Mesendoderm (in vitro differentiated cells): ENCODE measurements around the gene WNT9B.

Source experiments
- DNase-seq: peaks from one replicate; pipeline ENCODE4 v3.0.0; 2013
- H2AK5ac ChIP-seq: 2 replicates; pipeline ENCODE4 v1.6.1; 2013; ENCODE audit warnings: low read length, inconsistent platforms
- H2BK120ac ChIP-seq: 2 replicates; pipeline ENCODE4 v1.6.1; 2013; ENCODE audit warnings: low read depth, mild to moderate bottlenecking, low read length, moderate library complexity, mixed read lengths
- H2BK15ac ChIP-seq: replicated peaks from 2 replicates; pipeline ENCODE4 v1.6.1; 2013; ENCODE audit warnings: low read depth, mild to moderate bottlenecking, moderate library complexity
- H2BK5ac ChIP-seq: 2 replicates; pipeline ENCODE4 v1.6.1; 2013; ENCODE audit warnings: low read length, inconsistent platforms
- H3K18ac ChIP-seq: 2 replicates; pipeline ENCODE4 v1.6.1; 2013; ENCODE audit warnings: mild to moderate bottlenecking, low read length, mixed read lengths
- H3K23ac ChIP-seq: one replicate; pipeline ENCODE4 v1.6.1; 2013; ENCODE audit warnings: low read length
- H3K27ac ChIP-seq: 2 replicates; pipeline ENCODE4 v1.5.1; 2013; ENCODE audit warnings: low read depth, mild to moderate bottlenecking, inconsistent platforms, low read length, moderate library complexity
- H3K27me3 ChIP-seq: 2 replicates; pipeline ENCODE4 v1.6.1; 2013; ENCODE audit warnings: low read length, control low read depth, mild to moderate bottlenecking, inconsistent platforms; ENCODE audit not compliant: insufficient read depth, poor library complexity
- H3K36me3 ChIP-seq: 2 replicates; pipeline ENCODE4 v1.6.1; 2013; ENCODE audit warnings: low read length, inconsistent platforms; ENCODE audit not compliant: control insufficient read depth, insufficient read depth
- H3K4ac ChIP-seq: one replicate; pipeline ENCODE4 v1.6.1; 2013; ENCODE audit warnings: low read depth, mild to moderate bottlenecking, low read length, moderate library complexity
- H3K4me1 ChIP-seq: 2 replicates; pipeline ENCODE4 v1.6.1; 2013; ENCODE audit warnings: low read depth, low read length, inconsistent platforms; ENCODE audit not compliant: control insufficient read depth
- H3K4me2 ChIP-seq: 2 replicates; pipeline ENCODE4 v1.6.1; 2013; ENCODE audit warnings: low read length
- H3K4me3 ChIP-seq: 2 replicates; pipeline ENCODE4 v1.5.1; 2013; ENCODE audit warnings: mild to moderate bottlenecking, low read length
- H3K56ac ChIP-seq: one replicate; pipeline ENCODE4 v1.6.1; 2013; ENCODE audit warnings: low read length
- H3K79me1 ChIP-seq: 2 replicates; pipeline ENCODE4 v1.6.1; 2013; ENCODE audit warnings: low read length, inconsistent platforms
- H3K79me2 ChIP-seq: 2 replicates; pipeline ENCODE4 v1.6.1; 2013; ENCODE audit warnings: mild to moderate bottlenecking, low read length; ENCODE audit not compliant: control insufficient read depth, insufficient read depth
- H3K9ac ChIP-seq: 2 replicates; pipeline ENCODE4 v1.6.1; 2013; ENCODE audit warnings: low read length, inconsistent platforms
- H4K5ac ChIP-seq: one replicate; pipeline ENCODE4 v1.6.1; 2013; ENCODE audit warnings: low read length
- H4K8ac ChIP-seq: one replicate; pipeline ENCODE4 v1.6.1; 2013; ENCODE audit warnings: low read depth, mild to moderate bottlenecking, control low read depth, low read length, moderate library complexity
- WGBS: extraction: QIAGEN DNeasy Blood & Tissue Kit; methylation state at CpG from one replicate; pipeline ENCODE4 v1.1.7; 2013; ENCODE audit warnings: low lambda C conversion rate, missing lambda C conversion rate; ENCODE audit not compliant: insufficient coverage; ENCODE audit errors: extremely low coverage; 5-methylcytosine and 5-hydroxymethylcytosine counted together

Gene WNT9B

DNA sequence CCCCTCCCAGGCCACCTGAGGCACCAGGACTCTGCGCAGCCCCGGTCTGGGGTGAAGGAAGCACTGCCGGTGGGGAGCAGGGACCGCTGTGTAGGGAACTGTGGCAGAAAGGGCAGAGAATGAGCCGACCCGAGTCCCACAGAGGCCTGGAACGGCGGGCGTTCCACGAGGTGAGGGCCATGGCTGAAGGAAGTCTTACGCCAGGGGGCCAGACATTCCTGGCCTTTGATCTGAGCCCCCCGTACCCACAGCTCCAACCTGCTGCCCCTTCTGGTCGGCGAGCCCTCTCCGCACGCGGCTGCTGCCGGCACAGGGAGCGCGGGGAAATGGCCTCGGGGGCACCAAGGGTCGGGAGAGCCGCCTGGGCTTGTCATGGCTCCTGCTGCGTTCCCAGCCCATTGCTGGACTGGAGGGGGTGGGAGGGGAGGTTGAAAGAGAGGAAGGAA lies 31.5 kb upstream of the WNT9B start:
- Histone ChIP-seq H3K27me3 (no peaks in the 10 kb centered on the region), H3K56ac (peak overlapping the region; percentile 93), H2AK5ac (peak overlapping the region; percentile 89), H3K4me2 (peak overlapping the region; percentile 72), H3K9ac (peak overlapping the region; percentile 92), H3K4me3 (peak overlapping the region; percentile 4), H3K79me1 (peaks cover 5% of the 10 kb centered on the region), H3K36me3 (no peaks in the 10 kb centered on the region), H2BK120ac (peak overlapping the region; percentile 92), H3K27ac (peak overlapping the region; percentile 96), H3K23ac (peak overlapping the region; percentile 97), H3K79me2 (peaks cover 37% of the 10 kb centered on the region), H4K5ac (peak overlapping the region; percentile 68), H3K18ac (peak overlapping the region; percentile 71), H2BK15ac (no peak overlapping the region), H3K4me1 (peaks cover 22% of the 10 kb centered on the region), H2BK5ac (peak overlapping the region; percentile 100), H3K4ac (peak overlapping the region; percentile 93), H4K8ac (peak overlapping the region; percentile 0)
- DNase-seq = peak; percentile 76
- WGBS = no CpG with 5 or more reads among the region's 24 CpGs

DNA sequence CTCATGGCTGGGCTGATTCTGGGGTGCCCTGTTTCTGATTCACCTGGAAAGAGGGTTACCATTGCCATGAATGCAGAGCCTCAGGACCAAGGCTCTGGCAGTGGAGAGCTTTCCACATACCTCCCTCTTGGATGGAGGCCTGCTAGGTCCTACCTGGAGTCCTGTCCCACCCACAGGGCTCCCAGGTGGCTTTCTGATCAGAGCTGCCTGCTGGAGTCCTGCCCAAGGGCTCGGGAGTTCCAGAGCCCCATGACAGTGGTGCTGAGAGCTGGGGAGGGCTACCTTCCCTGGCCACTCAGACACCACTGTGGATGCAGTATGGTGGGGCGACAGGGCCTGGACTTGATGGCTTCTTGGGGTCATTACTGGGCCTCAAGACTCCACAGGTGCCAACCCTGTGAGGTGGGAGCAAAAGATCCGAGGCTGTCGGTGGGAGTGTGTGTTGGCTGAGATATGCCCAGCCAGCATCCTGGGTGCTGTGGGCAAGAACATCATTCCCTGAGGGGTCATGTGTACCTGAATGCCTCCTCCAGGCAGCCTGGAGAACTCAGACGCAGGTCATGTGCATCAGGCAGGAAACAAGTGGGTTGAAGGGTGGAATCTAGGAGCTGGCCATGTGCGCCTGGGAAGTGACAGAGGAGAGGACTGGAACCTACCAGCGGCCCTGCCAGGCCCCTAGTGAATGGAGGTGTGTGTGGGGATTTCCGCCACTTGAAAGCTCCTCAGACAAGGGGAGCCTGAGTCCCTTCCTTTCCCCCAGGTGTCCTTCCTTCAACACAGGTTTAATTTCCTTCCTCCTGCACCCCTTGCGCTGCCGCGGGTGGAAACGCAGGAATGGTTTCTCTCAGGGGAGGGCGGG lies 30.6 kb upstream of the WNT9B start:
- WGBS = no CpG with 5 or more reads among the region's 13 CpGs
- H2BK15ac ChIP-seq = no peak overlapping the region
- no peak overlapping the region for H3K4me3 ChIP-seq
- peaks cover 4% of the 10 kb centered on the region for H3K79me1 ChIP-seq
- H3K4me2 ChIP-seq = peak overlapping the region; percentile 72
- peak overlapping the region; percentile 100 for H2BK5ac ChIP-seq
- peak overlapping the region; percentile 54 for H3K23ac ChIP-seq
- no peaks in the 10 kb centered on the region for H3K27me3 ChIP-seq
- H4K5ac ChIP-seq = peak overlapping the region; percentile 68
- peak overlapping the region; percentile 99 for H2AK5ac ChIP-seq
- H3K18ac ChIP-seq = peak overlapping the region; percentile 71
- H3K9ac ChIP-seq = peak overlapping the region; percentile 92
- peaks cover 18% of the 10 kb centered on the region for H3K4me1 ChIP-seq
- DNase-seq = peak; percentile 56
- peak overlapping the region; percentile 92 for H2BK120ac ChIP-seq
- H4K8ac ChIP-seq = no peak overlapping the region
- peaks cover 28% of the 10 kb centered on the region for H3K79me2 ChIP-seq
- peak overlapping the region; percentile 96 for H3K27ac ChIP-seq
- peak overlapping the region; percentile 93 for H3K56ac ChIP-seq
- H3K4ac ChIP-seq = peak overlapping the region; percentile 93
- no peaks in the 10 kb centered on the region for H3K36me3 ChIP-seq

DNA sequence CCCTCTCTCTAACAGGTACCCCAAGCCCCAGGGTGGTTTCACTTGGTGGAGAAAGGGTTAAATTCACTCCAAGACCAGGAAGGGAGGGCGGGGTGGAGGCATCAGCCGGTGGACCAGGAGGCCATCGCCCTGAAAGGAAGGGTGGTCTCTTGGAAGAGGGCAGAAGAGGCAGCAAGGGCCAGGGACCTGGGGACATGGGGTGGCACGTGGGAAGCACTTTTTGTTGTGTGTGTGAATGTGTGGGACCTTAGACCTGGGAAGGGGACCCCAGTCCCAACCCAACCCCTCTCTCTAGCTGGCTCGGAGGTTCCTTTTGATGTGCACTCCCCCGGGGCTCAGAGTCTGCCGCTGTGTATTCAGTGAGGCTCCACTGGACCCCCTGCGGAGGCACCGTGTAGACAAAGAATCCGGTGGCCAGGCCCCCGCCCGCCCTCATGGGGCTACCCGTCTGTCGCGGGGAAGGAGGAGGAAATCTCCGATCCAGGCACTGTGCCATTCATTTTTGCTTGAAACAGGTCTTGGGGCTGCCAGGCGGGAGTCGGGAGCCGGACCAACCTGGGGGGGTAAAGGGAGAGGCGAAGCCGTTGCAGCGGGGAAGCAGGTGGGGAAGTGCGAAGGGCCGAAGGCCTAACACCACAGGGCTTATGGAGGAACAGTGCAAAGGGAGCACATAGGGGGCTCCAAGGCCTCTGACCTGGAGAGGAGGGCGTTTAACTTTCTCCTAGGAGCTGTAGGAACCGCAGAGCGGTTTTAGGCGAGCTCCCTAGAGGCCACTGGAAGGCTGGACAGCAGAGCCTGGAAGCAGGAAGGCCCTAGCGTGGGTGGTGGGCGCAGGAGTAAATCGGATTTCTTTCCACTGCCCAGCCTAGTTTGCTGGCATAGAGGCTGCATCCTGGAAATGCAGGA lies 29.6 kb upstream of the WNT9B start:
- peak overlapping the region; percentile 96 for H3K27ac ChIP-seq
- H2BK120ac ChIP-seq = peak overlapping the region; percentile 92
- peak overlapping the region; percentile 42 for H3K4me2 ChIP-seq
- no CpG with 5 or more reads among the region's 31 CpGs for WGBS
- no peaks in the 10 kb centered on the region for H3K36me3 ChIP-seq
- DNase-seq = peak; percentile 89
- peak overlapping the region; percentile 71 for H3K18ac ChIP-seq
- peak overlapping the region; percentile 99 for H2AK5ac ChIP-seq
- H4K5ac ChIP-seq = no peak overlapping the region
- peak overlapping the region; percentile 92 for H3K9ac ChIP-seq
- no peaks in the 10 kb centered on the region for H3K79me1 ChIP-seq
- H3K4me3 ChIP-seq = no peak overlapping the region
- H3K4ac ChIP-seq = peak overlapping the region; percentile 93
- H3K27me3 ChIP-seq = no peaks in the 10 kb centered on the region
- H3K4me1 ChIP-seq = peaks cover 13% of the 10 kb centered on the region
- H2BK5ac ChIP-seq = peak overlapping the region; percentile 100
- H2BK15ac ChIP-seq = no peak overlapping the region
- H4K8ac ChIP-seq = no peak overlapping the region
- H3K23ac ChIP-seq = peak overlapping the region; percentile 16
- H3K56ac ChIP-seq = peak overlapping the region; percentile 93
- peaks cover 19% of the 10 kb centered on the region for H3K79me2 ChIP-seq

DNA sequence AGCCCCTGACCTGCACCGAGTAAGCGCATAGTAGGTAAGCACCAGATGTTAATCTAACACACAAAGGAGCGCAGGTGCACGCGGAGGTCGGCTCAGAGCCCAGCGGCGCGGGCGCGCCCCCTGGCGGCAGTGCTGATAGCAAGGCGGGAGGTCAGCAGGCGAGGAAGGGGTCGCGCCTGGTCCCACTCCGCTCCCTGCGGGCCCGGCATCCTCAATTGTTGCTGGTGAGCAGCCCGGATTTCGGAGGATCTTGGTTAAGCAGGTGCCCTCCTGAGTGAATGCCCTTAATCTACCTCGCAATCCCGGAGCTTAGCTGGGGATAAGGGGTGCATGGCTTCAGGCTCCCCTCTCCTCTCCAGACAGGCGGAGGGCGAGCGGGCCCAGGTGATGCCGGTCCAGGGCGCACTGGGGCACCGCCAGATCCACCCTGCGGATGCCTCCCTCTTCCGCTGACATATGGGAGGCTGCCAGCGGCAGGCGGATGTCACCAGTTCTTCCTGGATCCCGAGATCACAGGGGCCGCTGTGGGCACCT lies 28.9 kb upstream of the WNT9B start:
- Histone ChIP-seq H3K4me1 (peaks cover 13% of the 10 kb centered on the region), H3K4me3 (no peak overlapping the region), H3K9ac (no peak overlapping the region), H2BK5ac (peak overlapping the region; percentile 62), H3K27me3 (no peaks in the 10 kb centered on the region), H2AK5ac (no peak overlapping the region), H2BK15ac (no peak overlapping the region), H4K8ac (no peak overlapping the region), H3K79me2 (peaks cover 12% of the 10 kb centered on the region), H3K27ac (peak overlapping the region; percentile 96), H3K23ac (no peak overlapping the region), H3K56ac (peak overlapping the region; percentile 75), H3K36me3 (no peaks in the 10 kb centered on the region), H3K4me2 (no peak overlapping the region), H3K18ac (peak overlapping the region; percentile 34), H4K5ac (no peak overlapping the region), H3K4ac (peak overlapping the region; percentile 77), H3K79me1 (no peaks in the 10 kb centered on the region), H2BK120ac (peak overlapping the region; percentile 39)
- DNase-seq = no peak
- WGBS = no CpG with 5 or more reads among the region's 35 CpGs

DNA sequence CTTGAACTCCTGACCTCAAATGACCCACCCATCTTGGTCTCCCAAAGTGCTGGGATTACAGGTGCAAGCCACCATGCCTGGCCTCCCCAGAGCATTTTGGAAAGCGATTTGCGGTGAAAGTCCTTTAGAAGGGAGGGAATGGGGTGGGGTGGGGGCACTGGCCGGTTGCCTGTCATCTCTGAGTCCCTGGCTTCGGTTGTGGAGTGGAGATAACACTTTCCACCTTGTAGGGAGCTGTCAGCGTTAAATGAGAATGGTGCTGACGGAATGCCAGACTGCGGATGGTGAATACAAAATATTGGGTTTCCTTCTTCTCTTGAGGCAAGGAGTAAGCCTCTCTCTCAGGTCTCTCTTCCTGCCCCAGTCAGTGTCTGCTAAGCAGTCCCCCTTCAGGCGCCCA lies 27.7 kb upstream of the WNT9B start:
- Histone ChIP-seq H3K36me3 (no peaks in the 10 kb centered on the region), H3K79me1 (no peaks in the 10 kb centered on the region), H3K4me2 (no peak overlapping the region), H2BK120ac (no peak overlapping the region), H3K4ac (no peak overlapping the region), H2BK5ac (no peak overlapping the region), H3K9ac (no peak overlapping the region), H3K27me3 (no peaks in the 10 kb centered on the region), H2BK15ac (no peak overlapping the region), H4K5ac (no peak overlapping the region), H4K8ac (no peak overlapping the region), H3K27ac (no peak overlapping the region), H3K4me1 (peaks cover 13% of the 10 kb centered on the region), H3K79me2 (peaks cover 2% of the 10 kb centered on the region), H3K4me3 (no peak overlapping the region), H3K23ac (no peak overlapping the region), H3K18ac (no peak overlapping the region), H3K56ac (peak overlapping the region; percentile 22), H2AK5ac (no peak overlapping the region)
- no peak for DNase-seq
- no CpG with 5 or more reads among the region's 8 CpGs for WGBS
